ENCODE measurements around the gene DOCK3.
A peak's percentile ranks its signal among the peaks of the same experiment; 100 is the strongest.
"Not testable (repeated sequence)": the region's sequence is repeated elsewhere in the genome, so short reads cannot be mapped to it uniquely, and the experiment has no call there.

DOCK3 gene

DNA sequence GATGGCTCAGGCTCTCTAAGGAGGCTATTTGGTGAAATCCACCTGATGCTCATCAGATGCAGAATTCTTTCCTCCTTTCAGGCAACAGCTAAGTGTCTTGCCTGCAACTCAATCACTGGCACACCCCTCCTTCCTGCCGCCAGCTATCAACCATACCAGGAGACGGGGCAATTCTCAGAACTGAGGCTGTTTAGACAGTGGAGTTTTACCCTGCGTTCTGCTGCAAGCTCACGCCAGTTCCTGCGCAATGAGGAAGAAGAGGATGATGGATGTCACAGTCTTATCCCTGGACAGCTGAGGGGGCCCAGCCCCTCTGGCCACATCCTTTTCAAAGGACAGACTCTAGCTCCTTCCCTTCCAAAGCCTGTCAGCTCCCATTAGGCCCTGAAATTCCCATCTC is 703.3 kb downstream of the DOCK3 start:
- DNase-seq: no peak

GRCh38 chr3:51378726-51379125 is 704.0 kb downstream of the DOCK3 start:
- DNase-seq: no peak

- DNase-seq: no peak
These were observed 704.6 kb downstream of the DOCK3 start for GRCh38 chr3:51379301-51379700.

- no peak for DNase-seq
These were observed 705.2 kb downstream of the DOCK3 start for GRCh38 chr3:51379746-51380455.

DNA sequence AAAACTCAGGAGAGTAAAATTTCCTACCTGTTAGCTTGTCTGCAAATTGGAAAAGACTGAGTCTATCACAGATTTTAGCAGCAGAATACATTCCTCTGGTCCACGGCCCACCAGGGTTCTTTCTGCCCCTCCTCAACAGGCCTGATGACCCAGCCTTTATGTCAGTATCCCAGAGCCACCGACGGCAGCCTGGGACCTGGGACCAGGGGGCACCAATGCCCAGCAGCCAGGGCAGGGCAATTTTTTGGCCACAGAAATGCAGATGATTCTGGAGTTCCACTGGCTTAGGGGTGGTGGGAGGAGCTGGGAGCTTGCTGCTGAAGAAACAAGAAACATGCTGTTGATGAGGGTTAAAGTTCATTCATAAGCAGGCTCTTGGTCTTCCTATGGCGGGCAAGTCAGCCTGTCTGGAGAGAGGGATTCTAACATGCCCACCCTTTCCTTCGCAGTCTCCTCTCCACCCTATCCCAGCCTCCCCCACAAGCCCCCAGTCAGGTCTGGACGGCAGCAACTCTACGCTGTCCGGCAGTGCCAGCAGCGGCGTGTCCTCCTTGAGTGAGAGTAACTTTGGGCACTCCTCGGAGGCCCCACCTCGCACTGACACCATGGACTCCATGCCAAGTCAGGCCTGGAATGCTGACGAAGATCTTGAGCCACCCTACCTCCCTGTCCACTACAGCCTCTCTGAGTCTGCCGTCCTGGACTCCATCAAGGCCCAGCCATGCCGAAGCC is 706.0 kb downstream of the DOCK3 start:
- DNase-seq: no peak

DNA sequence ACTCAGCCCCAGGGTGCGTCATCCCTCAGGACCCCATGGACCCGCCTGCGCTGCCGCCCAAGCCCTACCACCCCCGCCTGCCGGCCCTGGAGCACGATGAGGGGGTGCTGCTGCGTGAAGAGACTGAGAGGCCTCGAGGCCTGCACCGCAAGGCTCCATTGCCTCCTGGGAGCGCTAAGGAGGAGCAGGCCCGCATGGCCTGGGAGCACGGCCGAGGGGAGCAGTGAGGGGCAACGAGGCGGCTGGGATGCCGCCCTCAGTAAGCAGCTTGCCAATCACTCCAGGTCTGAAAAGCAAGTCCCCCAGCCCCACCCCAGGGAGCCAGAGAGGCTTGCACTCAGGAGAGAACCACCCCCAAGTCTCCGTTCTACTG is 706.6 kb downstream of the DOCK3 start:
- DNase-seq: no peak

GRCh38 chr3:51382076-51382745 is 707.5 kb downstream of the DOCK3 start:
- no peak for DNase-seq

- DNase-seq: no peak
These were observed 708.3 kb downstream of the DOCK3 start for GRCh38 chr3:51382947-51383578.

- no peak for DNase-seq
These were observed 709.5 kb downstream of the DOCK3 start for GRCh38 chr3:51384055-51384725.

DNA sequence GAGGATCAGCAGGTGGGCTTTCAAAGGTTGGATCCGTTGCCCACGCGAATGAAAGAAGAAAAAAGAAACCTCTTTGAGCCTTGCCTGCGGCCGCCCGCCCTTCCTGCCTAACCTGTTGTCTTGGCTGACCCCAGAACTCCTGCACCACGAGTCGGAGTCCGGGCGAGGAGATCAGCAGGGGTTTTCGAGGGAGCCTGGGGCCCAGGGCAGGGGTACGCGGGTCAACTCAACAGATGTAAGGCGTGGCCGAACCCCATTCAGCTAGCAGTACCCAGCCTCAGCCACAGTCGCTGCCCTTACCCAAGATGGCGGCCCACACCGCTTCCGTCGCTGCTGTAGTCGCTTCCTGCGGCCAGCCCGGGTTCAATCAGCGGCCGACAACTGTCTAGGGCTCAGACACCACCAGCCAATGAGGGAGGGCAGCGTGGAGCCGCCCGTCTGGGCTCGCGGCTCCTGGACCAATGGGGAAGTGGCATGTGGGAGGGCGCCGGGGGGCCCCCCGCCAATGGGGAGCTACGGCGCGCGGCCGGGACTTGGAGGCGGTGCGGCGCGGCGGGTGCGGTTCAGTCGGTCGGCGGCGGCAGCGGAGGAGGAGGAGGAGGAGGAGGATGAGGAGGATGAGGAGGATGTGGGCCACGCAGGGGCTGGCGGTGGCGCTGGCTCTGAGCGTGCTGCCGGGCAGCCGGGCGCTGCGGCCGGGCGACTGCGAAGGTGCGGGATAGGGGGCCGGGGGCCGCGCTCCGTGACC is 710.2 kb downstream of the DOCK3 start, which contains the start of gene MANF:
Gene MANF (plus strand): TSS at position 566 of the 748 bp plus-strand sequence. CDS start 52 bp downstream, at position 618.
- DNase-seq: peak; percentile 85

GRCh38 chr3:51385621-51386091 is 710.9 kb downstream of the DOCK3 start:
- DNase-seq: no peak

DNA sequence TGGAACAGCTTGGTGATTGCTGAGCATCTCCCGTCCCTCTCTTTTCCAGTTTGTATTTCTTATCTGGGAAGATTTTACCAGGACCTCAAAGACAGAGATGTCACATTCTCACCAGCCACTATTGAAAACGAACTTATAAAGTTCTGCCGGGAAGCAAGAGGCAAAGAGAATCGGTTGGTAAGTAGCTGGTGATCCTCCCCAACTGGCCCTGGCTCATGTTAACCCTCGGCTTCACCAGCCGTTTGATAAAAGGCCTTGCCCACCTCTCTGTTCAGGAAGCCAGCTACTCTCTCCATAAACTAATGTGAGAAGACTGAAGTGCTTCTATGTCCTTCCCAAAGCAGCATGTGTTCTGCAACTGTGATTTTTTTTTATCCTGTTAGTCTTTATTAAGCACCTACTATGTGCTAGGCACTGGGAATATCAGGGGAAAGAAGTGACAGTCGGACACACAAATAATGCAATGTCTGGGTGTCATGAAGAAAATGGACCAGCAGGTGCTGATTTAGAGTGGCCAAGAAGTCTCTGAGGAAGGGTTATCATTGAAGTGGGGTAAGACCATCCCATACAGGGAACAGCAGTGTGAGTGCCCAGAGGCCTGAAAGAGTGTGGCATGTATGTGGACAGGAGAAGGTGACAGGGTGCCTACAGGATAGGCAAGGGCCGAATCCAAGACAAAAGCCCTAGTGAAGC is 711.6 kb downstream of the DOCK3 start:
- no peak for DNase-seq

DNA sequence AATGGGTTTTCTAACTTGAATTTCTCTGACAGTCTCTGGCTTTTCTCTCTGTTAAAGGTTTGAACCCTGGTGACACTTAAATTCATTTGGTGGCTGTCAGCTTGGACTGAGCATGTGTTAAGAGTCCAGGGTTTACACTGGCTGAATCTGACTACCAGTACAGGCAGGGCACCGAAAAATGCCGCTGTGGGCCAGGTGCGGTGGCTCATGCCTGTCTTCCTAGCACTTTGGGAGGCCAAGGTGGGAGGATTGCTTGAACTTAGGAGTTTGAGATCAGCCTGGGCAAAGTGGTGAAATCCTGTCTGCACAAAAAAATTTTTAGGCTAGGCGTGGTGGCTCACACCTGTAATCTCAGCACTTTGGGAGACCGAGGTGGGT is 712.1 kb downstream of the DOCK3 start:
- DNase-seq: no peak

- DNase-seq: not testable (repeated sequence)
These were observed 712.6 kb downstream of the DOCK3 start for GRCh38 chr3:51387281-51387680.

DNA sequence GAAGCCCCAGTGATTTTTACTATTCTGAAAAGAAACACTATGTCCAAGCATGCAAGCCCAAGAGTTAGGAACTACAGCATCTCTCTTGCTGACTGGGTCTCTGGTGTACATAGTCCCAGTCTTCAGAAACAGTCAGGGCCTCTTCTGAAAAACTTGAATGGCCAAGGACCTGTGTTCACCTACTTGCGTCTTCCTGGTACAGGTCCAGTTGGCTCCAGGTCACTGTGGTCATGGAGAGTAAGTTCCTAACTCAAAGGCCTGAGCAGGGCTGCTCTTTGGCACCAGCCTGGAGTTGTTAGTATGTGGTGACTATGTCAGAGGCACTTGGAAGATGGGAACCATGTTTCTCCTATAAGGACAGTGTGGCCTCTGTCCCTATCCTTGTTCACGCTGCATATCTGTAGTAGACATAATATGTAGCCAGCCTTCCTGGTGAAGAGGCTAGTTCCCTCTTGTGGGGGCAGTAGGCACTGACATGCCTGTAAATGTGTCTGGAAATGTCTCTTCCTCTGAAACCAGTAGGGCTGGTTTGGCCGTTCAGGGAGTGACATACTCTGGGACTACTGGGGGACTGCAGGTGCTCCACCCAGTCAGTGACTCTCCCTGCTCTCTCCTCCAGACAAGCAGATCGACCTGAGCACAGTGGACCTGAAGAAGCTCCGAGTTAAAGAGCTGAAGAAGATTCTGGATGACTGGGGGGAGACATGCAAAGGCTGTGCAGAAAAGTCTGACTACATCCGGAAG is 713.7 kb downstream of the DOCK3 start:
- peak; percentile 34 for DNase-seq

DNA sequence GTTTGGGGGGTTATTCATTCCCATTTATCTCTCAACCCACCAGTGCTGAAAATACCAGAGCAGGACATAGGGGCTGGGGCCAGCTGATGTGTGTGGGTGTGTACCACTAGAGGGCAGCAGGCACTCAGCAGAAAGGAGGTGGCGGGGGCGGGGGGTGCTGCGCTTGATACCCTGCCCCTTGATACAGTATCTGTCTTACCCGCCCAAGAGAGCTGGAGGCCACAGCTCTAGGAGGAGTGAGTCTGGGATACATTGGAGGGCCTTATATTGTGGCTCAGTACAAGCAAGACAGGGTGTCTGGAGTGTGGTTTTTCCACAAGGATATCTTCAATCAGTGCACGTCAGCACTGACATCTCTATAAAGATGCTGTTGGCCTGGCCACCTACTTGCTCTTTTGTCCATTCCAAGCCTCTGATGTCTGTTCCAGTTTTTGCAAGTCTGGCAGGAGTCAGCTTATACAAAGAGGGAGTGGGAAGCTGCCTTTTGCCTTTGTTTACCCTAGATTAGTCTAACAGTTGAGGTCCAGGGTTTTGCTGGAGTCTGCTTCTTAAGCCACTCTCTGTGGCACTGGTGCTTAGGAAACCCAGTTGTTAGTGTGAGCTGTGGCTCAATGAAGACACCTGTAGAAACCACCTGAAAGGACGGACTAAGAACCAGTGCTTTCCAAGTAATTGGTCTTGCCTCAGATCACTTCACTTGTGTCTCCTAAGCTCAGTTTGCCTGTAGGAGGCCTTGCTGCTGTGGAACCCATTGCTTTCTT is 714.9 kb downstream of the DOCK3 start:
- DNase-seq: no peak

GRCh38 chr3:51390246-51391074 is 715.7 kb downstream of the DOCK3 start:
- no peak for DNase-seq

GRCh38 chr3:51391075-51391565 is 716.4 kb downstream of the DOCK3 start, which contains the start of gene RBM15B:
TSS of gene RBM15B (plus strand) at chr3:51391285. CDS start at chr3:51391400, 115 bp downstream.
- peak; percentile 70 for DNase-seq

All from NCI-H510A treated with DMSO at 0.1 percent for 48 hours (cell line).